Neuronal stem cell (in vitro differentiated cells): ENCODE results near the gene BCAS3.

Source experiments
- DNase-seq: peaks from one replicate; pipeline ENCODE4 v3.0.0-alpha.2; 2013; ENCODE audit warnings: low spot score
- H2AFZ ChIP-seq: one replicate; pipeline ENCODE4 v1.6.1; 2013; ENCODE audit warnings: mild to moderate bottlenecking, low read length, inconsistent platforms
- H2AK5ac ChIP-seq: 2 replicates; pipeline ENCODE4 v1.6.1; 2013; ENCODE audit warnings: low read depth, mild to moderate bottlenecking, inconsistent platforms, low read length, moderate library complexity, mixed read lengths
- H2BK120ac ChIP-seq: 2 replicates; pipeline ENCODE4 v1.6.1; 2013; ENCODE audit warnings: low read depth, mild to moderate bottlenecking, inconsistent platforms, low read length, moderate library complexity, mixed read lengths
- H2BK12ac ChIP-seq: one replicate; pipeline ENCODE4 v1.6.1; 2013; ENCODE audit warnings: low read length, inconsistent platforms
- H2BK15ac ChIP-seq: 2 replicates; pipeline ENCODE4 v1.6.1; 2013; ENCODE audit warnings: mild to moderate bottlenecking, low read length, inconsistent platforms, mixed read lengths
- H2BK5ac ChIP-seq: one replicate; pipeline ENCODE4 v1.6.1; 2013; ENCODE audit warnings: inconsistent platforms, mild to moderate bottlenecking, low read length, moderate library complexity
- H3K14ac ChIP-seq: one replicate; pipeline ENCODE4 v1.6.1; 2013; ENCODE audit warnings: low read length, inconsistent platforms
- H3K18ac ChIP-seq: 2 replicates; pipeline ENCODE4 v1.6.1; 2013; ENCODE audit warnings: low read length, inconsistent platforms
- H3K23ac ChIP-seq: 2 replicates; pipeline ENCODE4 v1.6.1; 2013; ENCODE audit warnings: low read depth, mild to moderate bottlenecking, mixed read lengths, low read length, inconsistent platforms; ENCODE audit not compliant: poor library complexity
- H3K27ac ChIP-seq: replicated peaks from 3 replicates; pipeline ENCODE4 v1.5.1; 2013; ENCODE audit warnings: low read length, inconsistent platforms
- H3K27me3 ChIP-seq, 3 experiments: 2 replicates each; pipeline ENCODE4 v1.6.1; 2013; ENCODE audit warnings: low read length in 3 of 3, mild to moderate bottlenecking in 2 of 3, inconsistent platforms in 1 of 3, low read depth in 1 of 3, mixed read lengths in 1 of 3, moderate library complexity in 1 of 3; ENCODE audit not compliant: control insufficient read depth in 3 of 3, insufficient read depth in 3 of 3
- H3K36me3 ChIP-seq, 2 donors: replicated peaks in 1 of 2; 2 replicates each; pipeline ENCODE4 v1.6.1; 2013; ENCODE audit warnings: low read length in 2 of 2; ENCODE audit not compliant: control insufficient read depth in 2 of 2, insufficient read depth in 2 of 2
- H3K4ac ChIP-seq: 2 replicates; pipeline ENCODE4 v1.6.1; 2013; ENCODE audit warnings: inconsistent platforms, mild to moderate bottlenecking, low read length, moderate library complexity
- H3K4me1 ChIP-seq, 2 donors: 1 replicate in 1 of 2; 2 replicates in 1 of 2; pipeline ENCODE4 v1.6.1; 2013; ENCODE audit warnings: low read length in 2 of 2, low read depth in 1 of 2; ENCODE audit not compliant: control insufficient read depth in 2 of 2, insufficient read depth in 1 of 2
- H3K4me2 ChIP-seq: one replicate; pipeline ENCODE4 v1.6.1; 2013; ENCODE audit warnings: mild to moderate bottlenecking, low read length, inconsistent platforms; ENCODE audit not compliant: insufficient read depth, poor library complexity, severe bottlenecking
- H3K4me3 ChIP-seq, 2 donors: 2 replicates each; pipeline ENCODE4 v1.5.1; 2013; ENCODE audit warnings: low read length in 2 of 2, mild to moderate bottlenecking in 2 of 2, inconsistent platforms in 1 of 2, moderate library complexity in 1 of 2
- H3K79me1 ChIP-seq: one replicate; pipeline ENCODE4 v1.6.1; 2013; ENCODE audit warnings: low read depth, mild to moderate bottlenecking, inconsistent platforms, low read length, moderate library complexity
- H3K9ac ChIP-seq: one replicate; pipeline ENCODE4 v1.6.1; 2013; ENCODE audit warnings: mild to moderate bottlenecking, low read depth, low read length, inconsistent platforms; ENCODE audit not compliant: poor library complexity
- H3K9me3 ChIP-seq, 2 donors: replicated peaks in 1 of 2; 2 replicates each; pipeline versions ENCODE3 to v1.6.1; 2013; ENCODE audit warnings: low read length in 2 of 2, mild to moderate bottlenecking in 2 of 2, inconsistent platforms in 1 of 2, low read depth in 1 of 2, mixed read lengths in 1 of 2, moderate library complexity in 1 of 2; ENCODE audit not compliant: control insufficient read depth in 2 of 2, insufficient read depth in 1 of 2
- H4K8ac ChIP-seq: one replicate; pipeline ENCODE4 v1.6.1; 2013; ENCODE audit warnings: low read depth, mild to moderate bottlenecking, inconsistent platforms, low read length, moderate library complexity
- H4K91ac ChIP-seq: one replicate; pipeline ENCODE4 v1.6.1; 2013; ENCODE audit warnings: low read length, low read depth, mild to moderate bottlenecking, inconsistent platforms; ENCODE audit not compliant: poor library complexity
- WGBS, 2 donors: extraction: QIAGEN DNeasy Blood & Tissue Kit; methylation state at CpG; one replicate each; pipeline ENCODE4 v1.1.7; 2013; ENCODE audit warnings: missing lambda C conversion rate in 2 of 2, mixed read lengths in 1 of 2; ENCODE audit not compliant: insufficient read length in 2 of 2, insufficient replicate concordance in 1 of 2; ENCODE audit errors: extremely low coverage in 2 of 2; 5-methylcytosine and 5-hydroxymethylcytosine counted together

The BCAS3 gene

DNA sequence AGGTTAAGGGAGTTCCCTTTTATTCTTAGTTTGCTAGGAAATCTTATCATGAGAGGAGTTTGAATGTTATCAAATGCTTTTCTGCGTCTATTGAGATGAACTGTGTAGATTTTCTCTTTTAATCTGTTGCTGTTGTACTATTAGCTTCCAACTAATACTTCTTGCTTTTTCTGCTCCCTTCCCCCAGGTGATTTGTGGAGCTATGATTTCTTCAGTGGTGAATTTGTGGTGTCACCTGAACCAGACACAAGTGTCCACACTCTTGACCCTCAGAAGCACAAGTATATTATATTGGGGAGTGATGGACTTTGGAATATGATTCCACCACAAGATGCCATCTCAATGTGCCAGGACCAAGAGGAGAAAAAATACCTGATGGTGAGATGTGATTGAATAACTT lies 29.9 kb upstream of the BCAS3 start:
- Histone ChIP-seq H3K4me1 (no peaks in the 10 kb centered on the region), H3K18ac (no peak overlapping the region), H4K8ac (no peak overlapping the region), H3K14ac (no peak overlapping the region), H3K4ac (no peak overlapping the region), H3K9me3 (no peaks in the 10 kb centered on the region), H3K27me3 (no peaks in the 10 kb centered on the region), H2BK5ac (no peak overlapping the region), H3K9ac (no peak overlapping the region), H2BK15ac (no peak overlapping the region), H3K4me3 (no peak overlapping the region), H2AK5ac (no peak overlapping the region), H4K91ac (no peak overlapping the region), H3K4me2 (no peak overlapping the region), H2BK120ac (no peak overlapping the region), H3K79me1 (no peaks in the 10 kb centered on the region), H3K27ac (no peak overlapping the region), H3K23ac (no peak overlapping the region), H3K36me3 (peaks cover 10 to 90% of the 10 kb centered on the region in 2 donors), H2BK12ac (no peak overlapping the region), H2AFZ (no peak overlapping the region)
- no CpG with 5 or more reads among the region's 1 CpG for WGBS, 2 donors
- DNase-seq, result no peak

- Histone ChIP-seq H2AK5ac (no peak overlapping the region), H2BK12ac (no peak overlapping the region), H3K36me3 (peaks cover 10 to 82% of the 10 kb centered on the region in 2 donors), H3K27ac (no peak overlapping the region), H4K91ac (no peak overlapping the region), H3K79me1 (no peaks in the 10 kb centered on the region), H3K27me3 (no peaks in the 10 kb centered on the region), H2AFZ (no peak overlapping the region), H3K9me3 (no peaks in the 10 kb centered on the region), H3K9ac (no peak overlapping the region), H3K23ac (no peak overlapping the region), H3K4me3 (no peak overlapping the region), H3K4ac (no peak overlapping the region), H3K14ac (no peak overlapping the region), H3K4me2 (no peak overlapping the region), H4K8ac (no peak overlapping the region), H3K18ac (no peak overlapping the region), H2BK15ac (no peak overlapping the region), H2BK5ac (no peak overlapping the region), H3K4me1 (no peaks in the 10 kb centered on the region), H2BK120ac (no peak overlapping the region)
- WGBS, 2 donors, result no CpG with 5 or more reads among the region's 2 CpGs
- DNase-seq, result no peak
Measured at GRCh38 chr17:60652454-60653247, 25.0 kb upstream of the BCAS3 start.

DNA sequence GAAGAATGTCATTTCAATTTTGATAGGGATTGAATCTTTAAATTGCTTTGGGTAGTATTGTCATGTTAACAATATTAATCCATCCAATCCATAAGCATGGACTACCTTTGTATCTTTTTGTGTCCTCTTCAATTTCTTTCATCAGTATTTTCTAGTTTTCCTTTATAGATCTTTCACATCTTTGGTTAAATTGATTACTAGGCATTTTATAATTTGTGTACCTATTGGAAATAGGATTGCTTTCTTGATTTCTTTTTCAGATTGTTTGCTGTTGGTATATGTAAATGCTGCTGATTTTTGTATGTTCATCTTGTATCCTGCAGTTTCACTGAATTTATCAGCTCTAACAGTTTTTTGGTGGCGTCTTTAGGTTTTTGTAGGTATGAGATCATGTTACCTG lies 24.1 kb upstream of the BCAS3 start:
- no peak overlapping the region for H3K4me2 ChIP-seq
- H3K4me3 ChIP-seq, result no peak overlapping the region
- no peak overlapping the region for H2BK15ac ChIP-seq
- WGBS, 2 donors, result no CpG with 5 or more reads among the region's 1 CpG
- H2BK120ac ChIP-seq, result no peak overlapping the region
- H3K18ac ChIP-seq, result no peak overlapping the region
- H4K91ac ChIP-seq, result no peak overlapping the region
- DNase-seq, result no peak
- no peaks in the 10 kb centered on the region for H3K9me3 ChIP-seq
- H2BK12ac ChIP-seq, result no peak overlapping the region
- H3K4ac ChIP-seq, result no peak overlapping the region
- no peak overlapping the region for H4K8ac ChIP-seq
- no peak overlapping the region for H2AFZ ChIP-seq
- H3K79me1 ChIP-seq, result no peaks in the 10 kb centered on the region
- H2AK5ac ChIP-seq, result no peak overlapping the region
- no peaks in the 10 kb centered on the region for H3K4me1 ChIP-seq
- no peak overlapping the region for H3K27ac ChIP-seq
- no peak overlapping the region for H2BK5ac ChIP-seq
- no peak overlapping the region for H3K23ac ChIP-seq
- H3K27me3 ChIP-seq, result no peaks in the 10 kb centered on the region
- peaks cover 7 to 83% of the 10 kb centered on the region in 2 donors for H3K36me3 ChIP-seq
- H3K9ac ChIP-seq, result no peak overlapping the region
- no peak overlapping the region for H3K14ac ChIP-seq

DNA sequence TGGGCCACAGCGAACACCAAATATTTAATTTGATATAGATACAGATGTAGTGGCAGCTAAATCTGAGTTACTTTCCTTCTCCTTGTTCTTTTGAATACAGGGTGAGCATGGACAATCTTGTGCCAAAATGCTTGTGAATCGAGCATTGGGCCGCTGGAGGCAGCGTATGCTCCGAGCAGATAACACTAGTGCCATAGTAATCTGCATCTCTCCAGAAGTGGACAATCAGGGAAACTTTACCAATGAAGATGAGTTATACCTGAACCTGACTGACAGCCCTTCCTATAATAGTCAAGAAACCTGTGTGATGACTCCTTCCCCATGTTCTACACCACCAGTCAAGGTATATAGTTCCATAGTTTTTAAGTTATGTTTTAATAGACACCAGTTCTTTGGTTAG lies 21.2 kb upstream of the BCAS3 start:
- Histone ChIP-seq H2BK120ac (no peak overlapping the region), H3K14ac (no peak overlapping the region), H3K27me3 (no peaks in the 10 kb centered on the region), H3K36me3 (peaks cover 1 to 76% of the 10 kb centered on the region in 2 donors), H2BK5ac (no peak overlapping the region), H3K4ac (no peak overlapping the region), H3K9me3 (no peaks in the 10 kb centered on the region), H3K4me3 (no peak overlapping the region), H2AFZ (no peak overlapping the region), H3K27ac (no peak overlapping the region), H3K9ac (peak overlapping the region; percentile 30), H3K23ac (no peak overlapping the region), H2AK5ac (no peak overlapping the region), H3K4me1 (no peaks in the 10 kb centered on the region), H2BK12ac (no peak overlapping the region), H3K79me1 (no peaks in the 10 kb centered on the region), H3K18ac (no peak overlapping the region), H4K8ac (no peak overlapping the region), H2BK15ac (no peak overlapping the region), H3K4me2 (no peak overlapping the region), H4K91ac (no peak overlapping the region)
- DNase-seq, result no peak
- no CpG with 5 or more reads among the region's 5 CpGs for whole genome bisulfite sequencing, 2 donors
